Measurements from ENCODE around the gene SKA2.
"Not testable (repeated sequence)": the region's sequence is repeated elsewhere in the genome, so short reads cannot be mapped to it uniquely, and the experiment has no call there.

Gene SKA2, protein sequence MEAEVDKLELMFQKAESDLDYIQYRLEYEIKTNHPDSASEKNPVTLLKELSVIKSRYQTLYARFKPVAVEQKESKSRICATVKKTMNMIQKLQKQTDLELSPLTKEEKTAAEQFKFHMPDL

GRCh38 chr17:59154721-59155438, at the start of gene SKA2:
Gene SKA2 (minus strand): TSS chr17:59155186. CDS start chr17:59155163, 23 bp downstream.
- DNase-seq = peak; percentile 98 to 99

GRCh38 chr17:59202320-59202719, 47.3 kb upstream of the SKA2 start:
- DNase-seq = no peak

DNA sequence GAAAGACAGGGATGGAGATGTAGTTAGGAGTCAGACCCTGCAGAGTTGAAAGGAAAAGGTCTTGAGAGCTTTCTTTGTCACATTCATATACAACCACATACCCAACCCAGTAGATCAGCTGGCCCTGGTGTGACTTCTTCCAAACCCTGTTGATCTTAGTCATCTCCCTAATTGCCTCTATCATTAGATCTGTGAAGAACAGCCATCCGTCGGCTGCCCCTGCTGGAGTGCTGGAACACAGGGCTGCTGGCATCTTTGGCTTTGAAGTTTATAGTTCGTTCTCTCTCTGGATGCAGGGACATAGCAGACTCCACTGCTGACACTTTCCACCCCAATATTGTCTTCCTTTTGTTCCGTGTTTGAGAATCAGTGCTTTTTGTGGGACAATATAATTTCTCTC, 44.4 kb upstream of the SKA2 start:
- no peak for DNase-seq

DNA sequence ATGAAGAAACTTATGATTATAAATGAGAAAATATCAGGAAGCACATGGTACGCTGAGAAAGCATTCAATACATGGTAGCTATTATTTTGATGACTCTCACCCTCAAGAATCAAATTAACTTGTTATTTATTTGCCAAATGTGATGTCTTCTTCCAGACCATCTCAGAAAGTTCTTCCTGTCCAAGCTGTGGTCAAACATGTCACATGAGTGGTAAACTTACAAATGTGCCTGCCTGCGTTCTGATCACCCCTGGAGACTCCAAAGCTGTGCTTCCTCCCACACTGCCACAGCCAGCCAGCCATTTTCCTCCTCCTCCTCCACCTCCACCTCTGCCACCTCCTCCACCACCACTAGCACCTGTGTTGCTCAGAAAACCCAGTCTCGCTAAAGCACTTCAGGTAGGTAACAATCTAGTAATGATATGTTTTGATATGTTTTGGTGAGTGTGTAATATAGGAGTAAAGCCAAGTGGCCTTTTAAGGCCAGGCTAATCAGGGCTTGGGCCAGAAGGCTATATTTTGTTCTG, 38.4 kb upstream of the SKA2 start:
- DNase-seq = no peak

DNA sequence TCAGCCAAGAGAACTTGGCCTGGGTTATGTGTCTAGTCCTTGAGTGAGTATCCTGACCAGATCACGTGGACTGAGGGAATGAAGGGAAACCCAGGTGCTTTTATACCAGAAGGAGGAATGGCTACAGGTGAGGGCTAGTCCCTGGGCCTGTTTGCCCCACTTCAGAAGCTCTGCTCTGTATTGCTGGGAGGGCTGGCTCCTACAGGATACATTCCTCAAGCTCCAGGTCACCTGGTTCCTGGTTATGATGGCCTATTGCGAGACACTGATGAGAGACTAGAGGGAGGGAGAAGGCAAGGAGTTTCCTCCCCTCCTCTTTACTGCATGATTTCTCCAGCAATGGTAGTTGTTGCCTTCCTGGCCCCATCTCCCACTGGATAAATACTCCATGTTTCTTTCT, 35.8 kb upstream of the SKA2 start:
- DNase-seq = no peak

GRCh38 chr17:59186850-59187249, 31.9 kb upstream of the SKA2 start:
- DNase-seq = no peak

GRCh38 chr17:59185997-59186396, 31.0 kb upstream of the SKA2 start:
- DNase-seq = no peak

GRCh38 chr17:59181481-59181880, 26.5 kb upstream of the SKA2 start:
- no peak for DNase-seq

GRCh38 chr17:59180626-59181025, 25.6 kb upstream of the SKA2 start:
- DNase-seq = no peak

DNA sequence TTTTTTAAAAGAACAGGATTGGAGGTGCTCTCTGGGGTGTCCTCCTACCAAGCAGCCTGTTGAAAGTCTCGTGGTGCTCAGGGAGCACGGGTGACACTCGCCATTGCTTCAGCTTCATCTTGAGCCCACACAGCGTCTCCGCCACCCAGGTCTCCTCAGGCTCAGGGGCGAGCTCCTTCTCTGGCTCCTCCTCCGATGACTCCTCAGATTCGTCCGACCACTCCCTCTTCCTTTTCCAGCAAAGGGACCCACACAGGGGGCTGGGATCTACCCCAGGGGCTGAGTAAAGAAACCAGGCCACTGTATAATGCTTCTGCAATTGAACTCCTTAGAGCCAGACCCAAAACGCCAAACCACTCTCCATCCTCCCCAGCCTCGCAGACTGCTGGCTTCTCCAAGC, 24.6 kb upstream of the SKA2 start:
- DNase-seq = not testable (repeated sequence)

GRCh38 chr17:59178266-59178985, 23.4 kb upstream of the SKA2 start:
- DNase-seq = no peak

- no peak for DNase-seq
Observed at GRCh38 chr17:59175076-59175475, 20.1 kb upstream of the SKA2 start.

GRCh38 chr17:59174671-59175070, 19.7 kb upstream of the SKA2 start:
- no peak for DNase-seq

- no peak for DNase-seq
Observed at GRCh38 chr17:59172436-59173004, 17.5 kb upstream of the SKA2 start.

DNA sequence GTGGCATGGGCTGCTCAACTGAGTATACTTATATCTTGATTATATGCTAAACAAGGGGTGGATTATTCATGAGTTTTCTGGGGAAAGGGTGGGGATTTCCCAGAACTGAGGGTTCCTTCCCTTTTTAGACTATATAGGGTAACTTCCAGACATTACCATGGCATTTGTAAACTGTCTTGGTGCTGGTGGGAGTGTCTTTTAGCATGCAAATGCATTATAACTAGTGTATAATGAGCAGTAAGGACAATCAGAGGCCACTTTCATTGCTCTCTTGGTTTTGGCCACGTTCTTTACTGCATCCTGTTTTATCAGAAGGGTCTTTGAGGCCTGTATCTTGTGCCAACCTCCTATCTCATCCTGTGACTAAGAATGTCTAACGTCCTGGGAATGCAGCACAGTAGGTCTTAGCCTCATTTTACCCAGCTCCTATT, 12.6 kb upstream of the SKA2 start:
- no peak for DNase-seq

DNA sequence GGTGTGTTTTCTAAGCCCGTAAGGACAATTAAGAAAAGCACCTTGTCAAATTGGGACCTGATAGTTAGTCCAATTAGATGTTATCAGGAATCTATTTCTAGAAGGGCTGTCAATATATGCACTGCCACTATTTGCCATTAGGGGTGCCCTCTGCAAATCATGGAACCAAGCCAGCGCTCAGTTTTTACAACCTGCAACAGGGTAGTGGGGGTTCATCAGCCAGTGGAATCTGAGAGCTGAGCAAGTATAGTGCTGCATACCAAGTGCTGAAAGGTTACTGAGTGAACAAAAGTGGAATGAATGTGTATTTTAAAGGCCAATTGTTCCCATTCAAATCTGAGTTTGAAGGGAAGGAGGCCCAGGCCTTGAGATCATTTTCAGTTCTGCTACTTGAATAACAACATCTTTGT, 11.0 kb upstream of the SKA2 start:
- no peak for DNase-seq

DNA sequence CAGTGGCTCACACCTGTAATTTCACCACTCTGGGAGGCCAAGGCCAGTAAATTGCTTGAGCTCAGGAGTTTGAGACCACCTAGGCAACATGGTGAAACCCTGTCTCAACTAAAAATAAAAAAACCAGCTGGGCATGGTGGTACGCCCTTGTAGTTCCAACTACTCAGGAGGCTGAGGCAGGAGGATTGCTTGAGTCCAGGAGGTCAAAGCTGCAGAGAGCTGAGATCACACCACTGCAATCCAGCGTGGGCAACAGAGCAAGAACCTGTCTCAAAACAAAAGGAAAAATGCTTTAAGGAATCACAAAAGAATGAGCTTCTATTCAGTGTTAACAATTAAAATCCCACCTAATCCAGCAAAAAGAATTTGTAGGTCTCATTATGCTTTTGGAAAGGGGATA, 6.5 kb upstream of the SKA2 start:
- no peak for DNase-seq

GRCh38 chr17:59160157-59161025, 5.4 kb upstream of the SKA2 start:
- DNase-seq = no peak

DNA sequence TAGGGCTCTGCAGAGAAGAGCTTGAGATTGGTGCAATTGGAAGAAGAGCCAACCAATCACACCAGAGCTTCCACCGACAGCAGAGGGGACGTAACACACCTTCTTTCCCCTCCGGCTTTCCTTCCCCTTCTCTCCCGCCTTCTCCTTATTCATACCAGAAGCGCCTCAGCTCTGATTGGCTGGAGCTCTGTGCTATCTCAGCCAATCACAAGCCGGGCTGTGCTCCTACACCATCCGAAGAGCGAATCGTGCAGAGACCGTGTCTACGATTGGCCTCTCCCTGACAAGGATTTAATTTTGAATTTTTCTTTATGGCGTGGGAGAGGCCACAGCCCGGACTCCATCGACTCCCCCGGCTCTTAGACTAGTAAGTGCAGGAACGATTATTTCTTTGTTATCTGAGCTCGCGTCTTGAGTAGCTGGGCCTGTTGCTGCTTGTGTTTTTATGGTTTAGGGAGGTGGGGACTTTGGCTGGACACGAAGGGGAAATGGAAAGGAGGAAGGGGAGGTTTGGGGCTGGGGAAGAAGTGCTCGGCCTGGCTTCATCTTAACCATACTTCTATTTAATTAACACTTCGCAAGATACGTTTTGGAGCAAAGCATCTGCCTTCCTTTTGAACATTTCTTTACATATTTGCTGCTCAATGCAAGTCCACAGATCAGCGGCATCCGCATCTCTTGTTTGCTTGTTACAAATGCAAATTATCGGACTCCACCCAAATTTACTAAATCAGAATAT, 622 bp upstream of the SKA2 start, which contains the start of gene PRR11:
TSS of gene PRR11 (plus strand) at position 308 of the 739 bp plus-strand sequence. CDS start 14,007 bp downstream, outside the sequence.
- DNase-seq = peak; percentile 98 to 99

GRCh38 chr17:59154292-59154720, 680 bp downstream of the SKA2 start:
- DNase-seq = peak in 1 of 2 experiments; percentile 32

DNA sequence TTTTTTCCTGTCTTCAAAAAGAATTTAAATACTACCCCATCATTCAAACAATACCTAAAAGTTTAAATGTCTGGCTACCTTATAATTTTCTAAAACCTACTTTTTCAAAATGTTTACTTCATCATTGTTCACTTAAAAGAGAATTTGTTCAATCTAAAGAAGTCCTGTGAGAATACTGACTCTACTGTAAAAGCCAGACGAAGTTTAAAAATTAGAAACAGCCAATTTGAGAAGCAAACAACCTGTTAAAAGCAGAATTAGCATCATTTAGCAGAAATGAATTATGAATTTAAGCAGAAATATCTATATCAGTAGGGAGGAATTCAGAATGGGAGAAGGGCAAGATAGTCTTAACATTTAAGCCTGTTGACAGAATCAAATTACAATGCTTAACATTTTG, 2.1 kb downstream of the SKA2 start:
- DNase-seq = no peak

- DNase-seq = no peak
Observed at GRCh38 chr17:59151591-59151990, 3.4 kb downstream of the SKA2 start.

All from NCI-H1930 (cell line).